ENCODE results near the gene ARHGAP6.

DNA sequence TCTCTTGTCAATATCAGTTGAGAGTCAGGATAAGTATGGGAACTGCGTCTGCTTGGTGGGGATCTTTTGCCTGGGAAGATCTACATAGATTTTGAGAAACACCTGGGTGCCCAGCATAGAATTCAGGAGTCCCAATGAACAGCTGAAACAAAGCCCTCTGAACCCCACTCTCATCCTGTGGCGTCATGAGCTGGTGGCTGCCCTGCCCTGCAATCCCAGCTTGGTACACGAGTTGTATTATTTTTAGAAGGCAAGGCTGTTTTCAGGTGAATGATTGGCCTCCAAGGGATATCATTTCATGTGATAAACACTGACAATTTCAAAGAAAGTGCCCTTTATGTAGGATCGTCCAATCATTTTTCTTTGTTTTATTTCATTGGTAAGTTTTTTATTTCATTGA is 493.8 kb downstream of the ARHGAP6 start:
- TF ChIP-seq, protein P1, sequence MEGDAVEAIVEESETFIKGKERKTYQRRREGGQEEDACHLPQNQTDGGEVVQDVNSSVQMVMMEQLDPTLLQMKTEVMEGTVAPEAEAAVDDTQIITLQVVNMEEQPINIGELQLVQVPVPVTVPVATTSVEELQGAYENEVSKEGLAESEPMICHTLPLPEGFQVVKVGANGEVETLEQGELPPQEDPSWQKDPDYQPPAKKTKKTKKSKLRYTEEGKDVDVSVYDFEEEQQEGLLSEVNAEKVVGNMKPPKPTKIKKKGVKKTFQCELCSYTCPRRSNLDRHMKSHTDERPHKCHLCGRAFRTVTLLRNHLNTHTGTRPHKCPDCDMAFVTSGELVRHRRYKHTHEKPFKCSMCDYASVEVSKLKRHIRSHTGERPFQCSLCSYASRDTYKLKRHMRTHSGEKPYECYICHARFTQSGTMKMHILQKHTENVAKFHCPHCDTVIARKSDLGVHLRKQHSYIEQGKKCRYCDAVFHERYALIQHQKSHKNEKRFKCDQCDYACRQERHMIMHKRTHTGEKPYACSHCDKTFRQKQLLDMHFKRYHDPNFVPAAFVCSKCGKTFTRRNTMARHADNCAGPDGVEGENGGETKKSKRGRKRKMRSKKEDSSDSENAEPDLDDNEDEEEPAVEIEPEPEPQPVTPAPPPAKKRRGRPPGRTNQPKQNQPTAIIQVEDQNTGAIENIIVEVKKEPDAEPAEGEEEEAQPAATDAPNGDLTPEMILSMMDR (IDR thresholded peaks at IDR 0.05; ENCODE audit: extremely low read depth in 1 of 2, insufficient read depth in 1 of 2, low read depth in 1 of 2, low read length in 2 of 2): no peak
- TF ChIP-seq EZH2 (IDR thresholded peaks at IDR 0.05; ENCODE audit: borderline replicate concordance, low read depth, low read length, severe bottlenecking): no peak
- no peak for TF ChIP-seq POLR2A (IDR thresholded peaks at IDR 0.05; ENCODE audit: low read depth, low read length)
- no peak for TF ChIP-seq POLR2AphosphoS5 (IDR thresholded peaks at IDR 0.05; ENCODE audit: insufficient read depth, low read depth, low read length)
- TF ChIP-seq GATA2 (IDR thresholded peaks at IDR 0.05; ENCODE audit: insufficient read depth, insufficient read length, low read depth, low read length): no peak
- TF ChIP-seq, protein P2, sequence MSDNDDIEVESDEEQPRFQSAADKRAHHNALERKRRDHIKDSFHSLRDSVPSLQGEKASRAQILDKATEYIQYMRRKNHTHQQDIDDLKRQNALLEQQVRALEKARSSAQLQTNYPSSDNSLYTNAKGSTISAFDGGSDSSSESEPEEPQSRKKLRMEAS (IDR thresholded peaks at IDR 0.05; ENCODE audit: insufficient read depth, insufficient read length): no peak
- no peak for TF ChIP-seq FOS (IDR thresholded peaks at IDR 0.05; ENCODE audit: borderline replicate concordance, insufficient read depth, low read length)
- no peak for TF ChIP-seq MYC (IDR thresholded peaks at IDR 0.05; ENCODE audit: low read depth, low read length)
